Measurements from ENCODE around the gene CYP2W1. TPM values are rescaled to one million over a fixed set of nuclear protein-coding genes. Genes with fewer than 3 reads are reported as not detected.

The CYP2W1 gene
- polyA plus RNA-seq, 2 of the 4 experiments (the other 2 are of a cell fraction) = not detected

- no peak for TF ChIP-seq NR3C1 (IDR thresholded peaks at IDR 0.05)
- TF ChIP-seq RAD21 (conservative IDR thresholded peaks at IDR 0.05 in 1 of 2, IDR thresholded peaks at IDR 0.05 in 1 of 2) = no peak
- no peak for TF ChIP-seq MYC (IDR thresholded peaks at IDR 0.05; ENCODE audit: borderline replicate concordance, low read length)
- TF ChIP-seq JUN (IDR thresholded peaks at IDR 0.05) = no peak
- ChIA-PET POLR2A (no interaction called here), CTCF (interaction anchor here (0.8 to 8.7 kb wide), 5 partner anchors 11 to 197 kb away, joined by 3 to 108 read pairs (median 17); no protein-coding TSS in a partner anchor)
- 91% methylated on average over 22 of the region's 24 CpGs for WGBS (ENCODE audit: missing lambda C conversion rate)
- FAIRE-seq (no peak), DNase-seq (ENCODE audit: low read depth in 1 of 2, low spot score in 1 of 2) (no peak), ATAC-seq (no peak)
- no peaks in the 10 kb centered on the region for H3K9me3 ChIP-seq
- no peak overlapping the region; a peak in 1 of 6 replicates for H3K27ac ChIP-seq
- H3K4me1 ChIP-seq = peaks cover 19% of the 10 kb centered on the region
- no peak overlapping the region for H3K4me2 ChIP-seq
- no peak overlapping the region for H3K4me3 ChIP-seq
These were observed 4.4 kb upstream of the CYP2W1 start for GRCh38 chr7:978416-979091.

GRCh38 chr7:979151-979550 lies 3.8 kb upstream of the CYP2W1 start:
- Histone ChIP-seq H3K4me1 (peaks cover 13% of the 10 kb centered on the region), H3K27ac (no peak overlapping the region), H3K4me2 (no peak overlapping the region), H3K4me3 (no peak overlapping the region), H3K9me3 (no peaks in the 10 kb centered on the region)
- no peak for DNase-seq (ENCODE audit: low read depth in 1 of 2, low spot score in 1 of 2)
- 87% methylated on average over 16 of the region's 16 CpGs for whole genome bisulfite sequencing (ENCODE audit: missing lambda C conversion rate)
- no peak for ATAC-seq
- ChIA-PET POLR2A (no interaction called here), CTCF (interaction anchor here (2.1 to 8.7 kb wide), 4 partner anchors 15 to 197 kb away, joined by 10 to 108 read pairs (median 21); no protein-coding TSS in a partner anchor)
- TF ChIP-seq POLR2AphosphoS2 (conservative IDR thresholded peaks at IDR 0.05; ENCODE audit: low read length) = no peak
- FAIRE-seq = no peak

GRCh38 chr7:979886-980571 lies 3.0 kb upstream of the CYP2W1 start:
- ATAC-seq (peak in 1 of 2 experiments; percentile 21; a peak in 2 of 6 replicates), FAIRE-seq (no peak), DNase-seq (ENCODE audit: low read depth in 1 of 2, low spot score in 1 of 2) (peak in 1 of 2 experiments; percentile 44)
- TF ChIP-seq BCL3 (IDR thresholded peaks at IDR 0.05) = no peak
- TF ChIP-seq CTCF (IDR thresholded peaks at IDR 0.05) = no peak
- no peak for TF ChIP-seq CHD4 (IDR thresholded peaks at IDR 0.05; ENCODE audit: borderline replicate concordance)
- TF ChIP-seq ZNF302 (CRISPR knock-in tag; IDR thresholded peaks at IDR 0.05) = no peak
- TF ChIP-seq JUNB (IDR thresholded peaks at IDR 0.05) = no peak
- no peak for TF ChIP-seq KDM5A (IDR thresholded peaks at IDR 0.05)
- TF ChIP-seq HOXB5 (CRISPR knock-in tag; IDR thresholded peaks at IDR 0.05) = no peak
- no peak for TF ChIP-seq ELK1 (IDR thresholded peaks at IDR 0.05; ENCODE audit: low read depth, low read length)
- no peak for TF ChIP-seq POLR2AphosphoS2 (conservative IDR thresholded peaks at IDR 0.05; ENCODE audit: low read length)
- no peak for TF ChIP-seq MYC (IDR thresholded peaks at IDR 0.05; ENCODE audit: borderline replicate concordance, low read length)
- no peak for TF ChIP-seq CBX2 (IDR thresholded peaks at IDR 0.05; ENCODE audit: borderline replicate concordance, low read depth)
- no peak for TF ChIP-seq HEYL (CRISPR knock-in tag; IDR thresholded peaks at IDR 0.05)
- no peak for TF ChIP-seq MAFK (IDR thresholded peaks at IDR 0.05; ENCODE audit: partially characterized antibody)
- TF ChIP-seq NPAS2 (CRISPR knock-in tag; IDR thresholded peaks at IDR 0.05; ENCODE audit: borderline replicate concordance) = no peak
- TF ChIP-seq ATOH8 (CRISPR knock-in tag; IDR thresholded peaks at IDR 0.05; ENCODE audit: low read depth) = no peak
- no peak for TF ChIP-seq ESRRA (IDR thresholded peaks at IDR 0.05; ENCODE audit: borderline replicate concordance, low read length)
- no peak for TF ChIP-seq FOSL2 (IDR thresholded peaks at IDR 0.05)
- no peak for TF ChIP-seq FOSL2 (CRISPR knock-in tag; IDR thresholded peaks at IDR 0.05)
- TF ChIP-seq BHLHE40 (IDR thresholded peaks at IDR 0.05; ENCODE audit: low read depth, low read length) = no peak
- TF ChIP-seq E2F6 (IDR thresholded peaks at IDR 0.05; ENCODE audit: borderline replicate concordance, low read depth) = no peak
- CTCF ChIA-PET = interaction anchor here (3.0 to 8.7 kb wide), 2 partner anchors 13 to 14 kb away, joined by 38 to 108 read pairs; no protein-coding TSS in a partner anchor
- no peak overlapping the region for H3K27ac ChIP-seq
- H3K4me2 ChIP-seq = no peak overlapping the region
- POLR2A ChIA-PET = no interaction called here
- no peaks in the 10 kb centered on the region for H3K9me3 ChIP-seq
- no peak overlapping the region for H3K4me3 ChIP-seq
- 87% methylated on average over 15 of the region's 15 CpGs for WGBS (ENCODE audit: missing lambda C conversion rate)
- peaks cover 11% of the 10 kb centered on the region for H3K4me1 ChIP-seq
